ENCODE measurements around the gene AMDHD1. TPM values are rescaled to one million over a fixed set of nuclear protein-coding genes. Genes with fewer than 3 reads are reported as not detected.

The AMDHD1 gene
- total and polyA plus RNA-seq, 9 donors = 0.08 to 0.27 (median 0.18) TPM

DNA sequence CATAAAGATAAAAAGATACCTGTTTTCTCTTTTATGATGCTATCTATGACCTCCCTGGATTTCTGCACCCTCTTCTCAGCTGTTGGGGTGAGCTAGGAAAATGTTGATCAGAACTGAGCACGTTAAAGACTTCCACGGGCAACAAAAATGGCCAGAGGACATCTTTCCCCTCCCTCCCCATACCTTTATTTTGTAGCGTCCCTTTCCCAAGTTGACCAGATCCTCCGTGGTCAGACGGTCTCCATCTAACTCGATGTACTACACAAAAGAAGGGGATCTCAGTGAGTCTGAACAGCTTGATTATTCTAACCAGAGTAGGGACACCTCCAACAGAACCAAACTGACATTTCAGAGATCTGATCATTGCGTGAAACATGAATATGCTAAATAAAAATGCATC lies 50.8 kb downstream of the AMDHD1 start:
- DNase-seq = no peak
- no peaks in the 10 kb centered on the region for H3K9me3 ChIP-seq (replicated peaks; ENCODE audit: control insufficient read depth, low read depth, low read length)
- no peaks in the 10 kb centered on the region for H3K27me3 ChIP-seq (ENCODE audit: control insufficient read depth, insufficient read depth, low read length)
- H3K4me3 ChIP-seq (ENCODE audit: low read length) = no peak overlapping the region
- 93% methylated on average over 3 of the region's 7 CpGs for WGBS (ENCODE audit: insufficient coverage)
- no peaks in the 10 kb centered on the region for H3K36me3 ChIP-seq (ENCODE audit: control insufficient read depth, insufficient read depth, low read length)
- H3K4me1 ChIP-seq (ENCODE audit: control insufficient read depth, insufficient read depth, low read length) = no peaks in the 10 kb centered on the region
- no peak overlapping the region for H3K27ac ChIP-seq (ENCODE audit: low read length)

DNA sequence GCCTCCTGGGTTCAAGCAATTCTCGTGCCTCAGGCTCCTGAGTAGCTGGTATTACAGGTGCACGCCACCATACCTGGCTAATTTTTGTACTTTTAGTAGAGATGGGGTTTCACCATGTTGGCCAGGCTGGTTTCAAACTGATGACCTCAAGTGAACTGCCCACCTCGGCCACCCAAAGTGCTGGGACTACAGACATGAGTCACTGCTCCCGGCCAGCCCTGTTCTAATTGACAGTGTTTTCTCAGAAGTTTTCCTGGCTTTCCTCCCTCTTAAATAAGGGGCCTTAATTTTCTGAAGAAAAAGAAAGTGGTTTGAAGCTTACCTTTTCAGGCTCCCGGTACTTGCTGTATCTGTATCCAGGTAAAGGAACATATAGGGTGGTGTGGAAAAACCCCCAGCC lies 51.3 kb downstream of the AMDHD1 start:
- H3K4me3 ChIP-seq (ENCODE audit: low read length) = no peak overlapping the region
- no peaks in the 10 kb centered on the region for H3K9me3 ChIP-seq (replicated peaks; ENCODE audit: control insufficient read depth, low read depth, low read length)
- H3K36me3 ChIP-seq (ENCODE audit: control insufficient read depth, insufficient read depth, low read length) = no peaks in the 10 kb centered on the region
- H3K27ac ChIP-seq (ENCODE audit: low read length) = no peak overlapping the region
- no peaks in the 10 kb centered on the region for H3K27me3 ChIP-seq (ENCODE audit: control insufficient read depth, insufficient read depth, low read length)
- no peaks in the 10 kb centered on the region for H3K4me1 ChIP-seq (ENCODE audit: control insufficient read depth, insufficient read depth, low read length)
- 80% methylated on average over 2 of the region's 5 CpGs for WGBS (ENCODE audit: insufficient coverage)
- DNase-seq = no peak

DNA sequence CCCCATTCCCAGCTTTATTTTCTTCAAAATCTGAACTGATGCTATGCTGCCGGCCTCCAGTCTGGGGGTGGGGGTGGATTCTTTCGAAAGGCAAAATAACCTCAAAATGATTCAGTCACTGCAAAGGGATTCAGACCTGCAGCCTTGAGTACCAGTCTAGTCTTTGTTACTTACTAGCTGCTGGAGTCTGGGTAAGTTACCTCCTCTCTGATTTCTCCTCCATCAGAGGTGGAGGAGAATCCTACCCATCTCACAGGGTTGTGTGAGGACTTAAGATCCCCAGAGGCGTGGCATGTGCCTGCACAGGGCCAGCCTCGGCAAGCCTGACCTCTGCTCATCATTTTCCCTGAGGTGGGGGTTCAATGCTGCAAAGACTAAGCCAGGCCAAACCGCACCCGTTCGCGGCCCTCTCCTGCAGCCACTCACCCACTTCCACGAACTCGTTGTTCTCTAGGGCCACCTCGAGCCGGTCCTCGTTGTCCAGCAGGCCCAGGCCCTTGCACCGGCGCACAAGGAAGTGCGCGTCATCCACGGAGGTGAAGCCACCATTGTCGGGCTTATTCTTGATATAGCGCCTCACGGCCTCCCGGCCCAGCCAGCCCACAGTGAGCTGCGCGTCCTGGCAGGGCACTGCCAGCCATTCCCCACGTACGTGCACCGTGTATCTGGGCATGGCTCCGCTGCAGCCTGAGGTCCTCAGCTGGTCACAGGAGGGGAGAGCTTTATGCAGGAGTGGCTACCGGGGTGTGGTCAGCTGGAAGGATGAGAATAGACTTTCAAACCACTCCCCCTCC lies 52.3 kb downstream of the AMDHD1 start:
- 92% methylated on average over 26 of the region's 29 CpGs for WGBS (ENCODE audit: insufficient coverage)
- Histone ChIP-seq H3K9me3 (replicated peaks; ENCODE audit: control insufficient read depth, low read depth, low read length) (no peaks in the 10 kb centered on the region), H3K36me3 (ENCODE audit: control insufficient read depth, insufficient read depth, low read length) (peaks cover 5% of the 10 kb centered on the region), H3K4me1 (ENCODE audit: control insufficient read depth, insufficient read depth, low read length) (no peaks in the 10 kb centered on the region), H3K27ac (ENCODE audit: low read length) (no peak overlapping the region), H3K27me3 (ENCODE audit: control insufficient read depth, insufficient read depth, low read length) (no peaks in the 10 kb centered on the region), H3K4me3 (ENCODE audit: low read length) (no peak overlapping the region)
- no peak for DNase-seq

DNA sequence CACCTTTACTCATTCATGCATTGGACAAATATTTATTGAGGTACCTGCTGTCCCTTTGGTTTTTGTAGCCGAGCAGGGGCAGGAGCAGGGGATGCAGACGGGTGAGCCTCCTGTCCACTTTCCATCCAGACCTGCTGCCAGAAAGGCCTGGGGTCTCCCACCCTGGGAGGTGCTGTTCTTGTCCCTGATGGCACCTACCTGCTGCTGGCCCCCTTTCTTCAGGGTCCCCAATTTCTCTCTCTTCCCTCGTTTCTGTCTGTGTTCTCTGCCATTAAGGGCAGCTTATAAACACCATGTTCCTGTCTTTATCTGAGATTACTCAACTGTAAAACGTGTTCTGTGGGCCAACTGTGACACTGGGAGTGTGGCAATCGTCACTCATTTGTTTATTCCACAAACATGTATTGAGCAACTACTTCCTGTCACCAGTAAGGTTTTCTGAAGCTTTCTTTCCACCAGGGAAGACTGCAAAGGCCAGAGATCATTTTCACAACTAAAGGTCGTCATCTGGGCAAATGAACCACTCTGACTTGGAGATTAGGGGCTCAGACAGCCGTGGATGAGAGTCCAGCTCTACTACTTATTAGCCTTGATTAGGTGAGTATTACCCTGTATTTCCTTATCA lies 53.0 kb downstream of the AMDHD1 start, which contains the start of gene HAL:
TSS of gene HAL (minus strand) at position 311 of the 625 bp plus-strand sequence. CDS start 434 bp downstream, outside the sequence.
- no peak within 1 kb of the TSS for H3K27ac ChIP-seq (ENCODE audit: low read length)
- no peaks in the 10 kb centered on the region for H3K9me3 ChIP-seq (replicated peaks; ENCODE audit: control insufficient read depth, low read depth, low read length)
- DNase-seq = peak; percentile 8
- no peak within 1 kb of the TSS for H3K4me3 ChIP-seq (ENCODE audit: low read length)
- no peaks in the 10 kb centered on the region for H3K27me3 ChIP-seq (ENCODE audit: control insufficient read depth, insufficient read depth, low read length)
- WGBS (ENCODE audit: insufficient coverage) = 63% methylated on average over 4 of the region's 7 CpGs
- peaks cover 9% of the 10 kb centered on the region for H3K36me3 ChIP-seq (ENCODE audit: control insufficient read depth, insufficient read depth, low read length)
- H3K4me1 ChIP-seq (ENCODE audit: control insufficient read depth, insufficient read depth, low read length) = no peaks in the 10 kb centered on the region

GRCh38 chr12:95997276-95997675 lies 54.1 kb downstream of the AMDHD1 start:
- Histone ChIP-seq H3K9me3 (replicated peaks; ENCODE audit: control insufficient read depth, low read depth, low read length) (no peaks in the 10 kb centered on the region), H3K36me3 (ENCODE audit: control insufficient read depth, insufficient read depth, low read length) (peaks cover 11% of the 10 kb centered on the region), H3K4me3 (ENCODE audit: low read length) (no peak overlapping the region), H3K27me3 (ENCODE audit: control insufficient read depth, insufficient read depth, low read length) (no peaks in the 10 kb centered on the region), H3K4me1 (ENCODE audit: control insufficient read depth, insufficient read depth, low read length) (no peaks in the 10 kb centered on the region), H3K27ac (ENCODE audit: low read length) (no peak overlapping the region)
- 69% methylated on average over 2 of the region's 3 CpGs for WGBS (ENCODE audit: insufficient coverage)
- no peak for DNase-seq

- Histone ChIP-seq H3K36me3 (ENCODE audit: control insufficient read depth, insufficient read depth, low read length) (peaks cover 13% of the 10 kb centered on the region), H3K9me3 (replicated peaks; ENCODE audit: control insufficient read depth, low read depth, low read length) (no peaks in the 10 kb centered on the region), H3K4me1 (ENCODE audit: control insufficient read depth, insufficient read depth, low read length) (no peaks in the 10 kb centered on the region), H3K27me3 (ENCODE audit: control insufficient read depth, insufficient read depth, low read length) (no peaks in the 10 kb centered on the region), H3K27ac (ENCODE audit: low read length) (no peak overlapping the region), H3K4me3 (ENCODE audit: low read length) (no peak overlapping the region)
- WGBS (ENCODE audit: insufficient coverage) = 63% methylated on average over 2 of the region's 5 CpGs
- DNase-seq = no peak
Measured at GRCh38 chr12:95997911-95998510, 54.9 kb downstream of the AMDHD1 start.

- Histone ChIP-seq H3K9me3 (replicated peaks; ENCODE audit: control insufficient read depth, low read depth, low read length) (no peaks in the 10 kb centered on the region), H3K4me3 (ENCODE audit: low read length) (no peak overlapping the region), H3K36me3 (ENCODE audit: control insufficient read depth, insufficient read depth, low read length) (peaks cover 13% of the 10 kb centered on the region), H3K27me3 (ENCODE audit: control insufficient read depth, insufficient read depth, low read length) (no peaks in the 10 kb centered on the region), H3K27ac (ENCODE audit: low read length) (no peak overlapping the region), H3K4me1 (ENCODE audit: control insufficient read depth, insufficient read depth, low read length) (no peaks in the 10 kb centered on the region)
- DNase-seq = peak; percentile 62
- 7% methylated on average over 2 of the region's 7 CpGs for WGBS (ENCODE audit: insufficient coverage)
Measured at GRCh38 chr12:95998611-95999286, 55.6 kb downstream of the AMDHD1 start.

DNA sequence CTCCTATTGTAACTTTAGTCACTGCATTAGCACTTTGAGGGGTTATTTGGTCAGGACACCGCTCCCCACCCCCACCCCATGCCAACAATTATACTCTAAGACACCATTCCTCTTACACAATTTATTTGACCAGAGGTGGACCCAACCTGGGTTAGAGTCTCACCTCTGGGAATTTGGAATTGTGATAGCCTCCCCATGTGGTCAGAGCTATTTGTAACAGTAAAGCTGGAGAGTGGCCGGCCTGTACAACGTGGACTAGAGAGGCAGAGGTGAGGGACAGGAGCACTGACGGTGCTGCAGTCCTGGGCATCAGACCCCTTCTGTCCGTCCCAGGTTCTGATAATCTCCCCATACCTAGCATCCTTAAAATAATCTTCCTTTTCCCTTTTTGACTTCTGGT lies 56.4 kb downstream of the AMDHD1 start:
- no peaks in the 10 kb centered on the region for H3K9me3 ChIP-seq (replicated peaks; ENCODE audit: control insufficient read depth, low read depth, low read length)
- H3K36me3 ChIP-seq (ENCODE audit: control insufficient read depth, insufficient read depth, low read length) = peaks cover 14% of the 10 kb centered on the region
- no peaks in the 10 kb centered on the region for H3K4me1 ChIP-seq (ENCODE audit: control insufficient read depth, insufficient read depth, low read length)
- H3K4me3 ChIP-seq (ENCODE audit: low read length) = no peak overlapping the region
- H3K27ac ChIP-seq (ENCODE audit: low read length) = no peak overlapping the region
- DNase-seq = no peak
- no peaks in the 10 kb centered on the region for H3K27me3 ChIP-seq (ENCODE audit: control insufficient read depth, insufficient read depth, low read length)
- 71% methylated on average over 2 of the region's 5 CpGs for WGBS (ENCODE audit: insufficient coverage)

GRCh38 chr12:96000858-96001257 lies 57.7 kb downstream of the AMDHD1 start:
- Histone ChIP-seq H3K9me3 (replicated peaks; ENCODE audit: control insufficient read depth, low read depth, low read length) (no peaks in the 10 kb centered on the region), H3K36me3 (ENCODE audit: control insufficient read depth, insufficient read depth, low read length) (peaks cover 24% of the 10 kb centered on the region), H3K4me1 (ENCODE audit: control insufficient read depth, insufficient read depth, low read length) (no peaks in the 10 kb centered on the region), H3K4me3 (ENCODE audit: low read length) (no peak overlapping the region), H3K27me3 (ENCODE audit: control insufficient read depth, insufficient read depth, low read length) (no peaks in the 10 kb centered on the region), H3K27ac (ENCODE audit: low read length) (no peak overlapping the region)
- no peak for DNase-seq
- no CpG with 5 or more reads among the region's 5 CpGs for WGBS (ENCODE audit: insufficient coverage)

- Histone ChIP-seq H3K27ac (ENCODE audit: low read length) (no peak overlapping the region), H3K4me3 (ENCODE audit: low read length) (no peak overlapping the region), H3K9me3 (replicated peaks; ENCODE audit: control insufficient read depth, low read depth, low read length) (no peaks in the 10 kb centered on the region), H3K36me3 (ENCODE audit: control insufficient read depth, insufficient read depth, low read length) (peaks cover 32% of the 10 kb centered on the region), H3K4me1 (ENCODE audit: control insufficient read depth, insufficient read depth, low read length) (no peaks in the 10 kb centered on the region), H3K27me3 (ENCODE audit: control insufficient read depth, insufficient read depth, low read length) (no peaks in the 10 kb centered on the region)
- no CpG with 5 or more reads among the region's 1 CpG for WGBS (ENCODE audit: insufficient coverage)
- no peak for DNase-seq
Measured at GRCh38 chr12:96006727-96007126, 63.6 kb downstream of the AMDHD1 start.

Measured in muscle of leg (tissue), 11 donors.